Measurements from ENCODE around the gene DNAJA2. TPM values are rescaled to one million over a fixed set of nuclear protein-coding genes. Genes with fewer than 3 reads are reported as not detected.

DNAJA2 gene
- total and polyA plus RNA-seq, 4 donors, result 24.9 to 56.5 (median 35.6) TPM

- no peak for TF ChIP-seq CTCF (IDR thresholded peaks at IDR 0.05; ENCODE audit: control extremely low read depth, extremely low read depth)
- peaks cover 10 to 24% (median 11%) of the 10 kb centered on the region in 4 donors for H3K36me3 ChIP-seq (ENCODE audit: control insufficient read depth in 4 of 4, insufficient read depth in 4 of 4, low read length in 4 of 4)
- H3K9ac ChIP-seq (ENCODE audit: insufficient read depth in 1 of 2, low read length in 2 of 2), result peak overlapping the region; percentile 58 to 77
- peaks cover 2 to 17% (median 13%) of the 10 kb centered on the region in 5 donors for H3K4me1 ChIP-seq (ENCODE audit: control insufficient read depth in 5 of 5, insufficient read depth in 5 of 5, low read length in 5 of 5)
- 1 to 2% methylated on average over 48 of the region's 48 CpGs for WGBS, 2 donors
- H3K27ac ChIP-seq (ENCODE audit: low read depth in 1 of 2, low read length in 1 of 2), result peak overlapping the region; percentile 99
- no peaks in the 10 kb centered on the region for H3K27me3 ChIP-seq (ENCODE audit: control insufficient read depth in 3 of 3, insufficient read depth in 3 of 3, low read length in 2 of 3)
- ATAC-seq (ENCODE audit: insufficient read depth, low FRiP score), result no peak
- H3K9me3 ChIP-seq (ENCODE audit: control insufficient read depth in 4 of 4, insufficient read depth in 3 of 4, low read length in 3 of 4), result no peaks in the 10 kb centered on the region
- peak; percentile 24 to 38 (median 29) for DNase-seq
- peak overlapping the region; percentile 97 for H3K4me3 ChIP-seq
Observed at GRCh38 chr16:46972429-46973206, 856 bp downstream of the DNAJA2 start.

GRCh38 chr16:46971271-46971670 is 2.2 kb downstream of the DNAJA2 start:
- no peak for ATAC-seq (ENCODE audit: insufficient read depth, low FRiP score)
- H3K27me3 ChIP-seq (ENCODE audit: control insufficient read depth in 3 of 3, insufficient read depth in 3 of 3, low read length in 2 of 3), result no peaks in the 10 kb centered on the region
- H3K4me1 ChIP-seq (ENCODE audit: control insufficient read depth in 5 of 5, insufficient read depth in 5 of 5, low read length in 5 of 5), result peaks cover 2 to 17% (median 13%) of the 10 kb centered on the region in 5 donors
- H3K9ac ChIP-seq (ENCODE audit: insufficient read depth in 1 of 2, low read length in 2 of 2), result no peak overlapping the region
- peaks cover 16 to 34% (median 22%) of the 10 kb centered on the region in 4 donors for H3K36me3 ChIP-seq (ENCODE audit: control insufficient read depth in 4 of 4, insufficient read depth in 4 of 4, low read length in 4 of 4)
- H3K4me3 ChIP-seq, result no peak overlapping the region
- H3K9me3 ChIP-seq (ENCODE audit: control insufficient read depth in 4 of 4, insufficient read depth in 3 of 4, low read length in 3 of 4), result no peaks in the 10 kb centered on the region
- WGBS, 2 donors, result 94 to 96% methylated on average over 7 of the region's 7 CpGs
- TF ChIP-seq CTCF (IDR thresholded peaks at IDR 0.05; ENCODE audit: control extremely low read depth, extremely low read depth), result no peak
- DNase-seq, result no peak
- no peak overlapping the region for H3K27ac ChIP-seq (ENCODE audit: low read depth in 1 of 2, low read length in 1 of 2)

GRCh38 chr16:46970089-46970488 is 3.4 kb downstream of the DNAJA2 start:
- Histone ChIP-seq H3K4me3 (no peak overlapping the region), H3K9ac (ENCODE audit: insufficient read depth in 1 of 2, low read length in 2 of 2) (no peak overlapping the region), H3K36me3 (ENCODE audit: control insufficient read depth in 4 of 4, insufficient read depth in 4 of 4, low read length in 4 of 4) (peaks cover 22 to 41% (median 30%) of the 10 kb centered on the region in 4 donors), H3K4me1 (ENCODE audit: control insufficient read depth in 5 of 5, insufficient read depth in 5 of 5, low read length in 5 of 5) (peaks cover 2 to 17% (median 13%) of the 10 kb centered on the region in 5 donors), H3K27ac (ENCODE audit: low read depth in 1 of 2, low read length in 1 of 2) (no peak overlapping the region), H3K9me3 (ENCODE audit: control insufficient read depth in 4 of 4, insufficient read depth in 3 of 4, low read length in 3 of 4) (no peaks in the 10 kb centered on the region), H3K27me3 (ENCODE audit: control insufficient read depth in 3 of 3, insufficient read depth in 3 of 3, low read length in 2 of 3) (no peaks in the 10 kb centered on the region)
- DNase-seq (no peak), ATAC-seq (ENCODE audit: insufficient read depth, low FRiP score) (no peak)
- WGBS, 2 donors, result 70 to 83% methylated on average over 2 of the region's 2 CpGs
- TF ChIP-seq CTCF (IDR thresholded peaks at IDR 0.05; ENCODE audit: control extremely low read depth, extremely low read depth), result no peak
